Ishikawa (cell line): Measurements from ENCODE around the gene HGS.

ENCODE experiments used
- CEBPB ChIP-seq: IDR thresholded peaks from 2 replicates; pipeline ENCODE4 v1.6.1; 2012
- CREB1 ChIP-seq: IDR thresholded peaks from 2 replicates; pipeline ENCODE4 v1.6.1; 2012; ENCODE audit warnings: low read depth
- EGR1 ChIP-seq: IDR thresholded peaks from 2 replicates; pipeline ENCODE4 v1.6.1; 2012
- EP300 ChIP-seq: IDR thresholded peaks from 2 replicates; pipeline ENCODE4 v1.6.1; 2012; ENCODE audit warnings: borderline replicate concordance
- FOXM1 ChIP-seq: IDR thresholded peaks from 2 replicates; pipeline ENCODE4 v1.6.1; 2012; ENCODE audit warnings: low read depth, borderline replicate concordance
- NFIC ChIP-seq: IDR thresholded peaks from 2 replicates; pipeline ENCODE4 v1.6.1; 2012
- RAD21 ChIP-seq: IDR thresholded peaks from 2 replicates; pipeline ENCODE4 v1.6.1; 2012; ENCODE audit warnings: low read depth
- TAF1 ChIP-seq: IDR thresholded peaks from 2 replicates; pipeline ENCODE4 v1.6.1; 2012; ENCODE audit warnings: low read depth, mild to moderate bottlenecking
- TCF12 ChIP-seq: IDR thresholded peaks from 2 replicates; pipeline ENCODE4 v1.6.1; 2012; ENCODE audit warnings: low read depth
- TEAD4 ChIP-seq: IDR thresholded peaks from 2 replicates; pipeline ENCODE4 v1.6.1; 2012
- YY1 ChIP-seq: IDR thresholded peaks from 2 replicates; pipeline ENCODE4 v1.6.1; 2012; ENCODE audit warnings: low read depth
- ZBTB7A ChIP-seq: IDR thresholded peaks from 2 replicates; pipeline ENCODE4 v1.6.1; 2012; ENCODE audit warnings: low read depth
- TF ChIP-seq, protein P1 (sequence below): IDR thresholded peaks from 2 replicates; pipeline ENCODE4 v1.6.1; 2012
- TF ChIP-seq, protein P2 (sequence below): IDR thresholded peaks from 2 replicates; pipeline ENCODE4 v1.6.1; 2012
- TF ChIP-seq, protein P3 (sequence below): IDR thresholded peaks from 2 replicates; pipeline ENCODE4 v1.6.1; 2012; ENCODE audit warnings: low read depth, mild to moderate bottlenecking

HGS gene

DNA sequence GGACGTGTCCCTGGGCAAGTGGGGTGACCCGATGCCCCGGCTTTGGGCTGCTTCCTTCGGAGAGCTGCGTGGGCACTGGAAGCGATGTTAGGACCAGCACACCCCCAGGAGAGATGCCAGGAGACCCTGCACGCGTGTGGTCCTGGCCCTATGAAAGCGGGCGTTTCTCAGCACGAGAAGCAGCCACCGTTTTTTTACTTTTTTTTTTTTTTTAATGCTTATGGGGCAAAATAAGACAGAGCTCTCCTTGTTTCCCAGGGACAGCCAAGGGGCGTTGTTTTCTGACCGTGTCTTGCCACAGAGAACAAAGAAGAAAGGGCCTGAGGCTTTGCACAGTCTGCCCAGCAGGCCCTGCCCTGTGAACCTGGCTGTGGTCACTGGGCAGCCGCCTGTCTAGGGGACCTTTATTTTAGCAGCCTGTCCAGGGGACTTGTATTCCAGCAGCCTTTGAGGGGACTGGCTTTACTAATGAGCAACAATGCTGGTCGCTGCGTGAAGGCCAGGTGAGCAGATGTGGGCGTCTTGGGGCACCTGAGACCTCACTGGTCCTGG, 29.3 kb downstream of the HGS start:
- TF ChIP-seq EGR1 (no peak), RAD21 (no peak), NFIC (no peak), CREB1 (no peak), FOXM1 (no peak), ZBTB7A (no peak), TEAD4 (no peak), CEBPB (no peak), EP300 (no peak)
- TF ChIP-seq, protein P1, sequence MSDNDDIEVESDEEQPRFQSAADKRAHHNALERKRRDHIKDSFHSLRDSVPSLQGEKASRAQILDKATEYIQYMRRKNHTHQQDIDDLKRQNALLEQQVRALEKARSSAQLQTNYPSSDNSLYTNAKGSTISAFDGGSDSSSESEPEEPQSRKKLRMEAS = no peak
- TF ChIP-seq, protein P2, sequence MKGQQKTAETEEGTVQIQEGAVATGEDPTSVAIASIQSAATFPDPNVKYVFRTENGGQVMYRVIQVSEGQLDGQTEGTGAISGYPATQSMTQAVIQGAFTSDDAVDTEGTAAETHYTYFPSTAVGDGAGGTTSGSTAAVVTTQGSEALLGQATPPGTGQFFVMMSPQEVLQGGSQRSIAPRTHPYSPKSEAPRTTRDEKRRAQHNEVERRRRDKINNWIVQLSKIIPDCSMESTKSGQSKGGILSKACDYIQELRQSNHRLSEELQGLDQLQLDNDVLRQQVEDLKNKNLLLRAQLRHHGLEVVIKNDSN = no peak
- TF ChIP-seq, protein P3, sequence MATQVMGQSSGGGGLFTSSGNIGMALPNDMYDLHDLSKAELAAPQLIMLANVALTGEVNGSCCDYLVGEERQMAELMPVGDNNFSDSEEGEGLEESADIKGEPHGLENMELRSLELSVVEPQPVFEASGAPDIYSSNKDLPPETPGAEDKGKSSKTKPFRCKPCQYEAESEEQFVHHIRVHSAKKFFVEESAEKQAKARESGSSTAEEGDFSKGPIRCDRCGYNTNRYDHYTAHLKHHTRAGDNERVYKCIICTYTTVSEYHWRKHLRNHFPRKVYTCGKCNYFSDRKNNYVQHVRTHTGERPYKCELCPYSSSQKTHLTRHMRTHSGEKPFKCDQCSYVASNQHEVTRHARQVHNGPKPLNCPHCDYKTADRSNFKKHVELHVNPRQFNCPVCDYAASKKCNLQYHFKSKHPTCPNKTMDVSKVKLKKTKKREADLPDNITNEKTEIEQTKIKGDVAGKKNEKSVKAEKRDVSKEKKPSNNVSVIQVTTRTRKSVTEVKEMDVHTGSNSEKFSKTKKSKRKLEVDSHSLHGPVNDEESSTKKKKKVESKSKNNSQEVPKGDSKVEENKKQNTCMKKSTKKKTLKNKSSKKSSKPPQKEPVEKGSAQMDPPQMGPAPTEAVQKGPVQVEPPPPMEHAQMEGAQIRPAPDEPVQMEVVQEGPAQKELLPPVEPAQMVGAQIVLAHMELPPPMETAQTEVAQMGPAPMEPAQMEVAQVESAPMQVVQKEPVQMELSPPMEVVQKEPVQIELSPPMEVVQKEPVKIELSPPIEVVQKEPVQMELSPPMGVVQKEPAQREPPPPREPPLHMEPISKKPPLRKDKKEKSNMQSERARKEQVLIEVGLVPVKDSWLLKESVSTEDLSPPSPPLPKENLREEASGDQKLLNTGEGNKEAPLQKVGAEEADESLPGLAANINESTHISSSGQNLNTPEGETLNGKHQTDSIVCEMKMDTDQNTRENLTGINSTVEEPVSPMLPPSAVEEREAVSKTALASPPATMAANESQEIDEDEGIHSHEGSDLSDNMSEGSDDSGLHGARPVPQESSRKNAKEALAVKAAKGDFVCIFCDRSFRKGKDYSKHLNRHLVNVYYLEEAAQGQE = no peak

GRCh38 chr17:81713556-81714411, 30.0 kb downstream of the HGS start:
- TF ChIP-seq CEBPB (no peak), EGR1 (no peak), EP300 (no peak)
- TF ChIP-seq, protein P3 = no peak

- TF ChIP-seq, protein P1 = no peak
- TF ChIP-seq, protein P3 = no peak
- no peak for TF ChIP-seq ZBTB7A
- no peak for TF ChIP-seq EGR1
- TF ChIP-seq TAF1 = no peak
- TF ChIP-seq YY1 = no peak
- TF ChIP-seq TCF12 = no peak
- TF ChIP-seq CEBPB = no peak
These were observed 30.7 kb downstream of the HGS start for GRCh38 chr17:81714412-81715106.

DNA sequence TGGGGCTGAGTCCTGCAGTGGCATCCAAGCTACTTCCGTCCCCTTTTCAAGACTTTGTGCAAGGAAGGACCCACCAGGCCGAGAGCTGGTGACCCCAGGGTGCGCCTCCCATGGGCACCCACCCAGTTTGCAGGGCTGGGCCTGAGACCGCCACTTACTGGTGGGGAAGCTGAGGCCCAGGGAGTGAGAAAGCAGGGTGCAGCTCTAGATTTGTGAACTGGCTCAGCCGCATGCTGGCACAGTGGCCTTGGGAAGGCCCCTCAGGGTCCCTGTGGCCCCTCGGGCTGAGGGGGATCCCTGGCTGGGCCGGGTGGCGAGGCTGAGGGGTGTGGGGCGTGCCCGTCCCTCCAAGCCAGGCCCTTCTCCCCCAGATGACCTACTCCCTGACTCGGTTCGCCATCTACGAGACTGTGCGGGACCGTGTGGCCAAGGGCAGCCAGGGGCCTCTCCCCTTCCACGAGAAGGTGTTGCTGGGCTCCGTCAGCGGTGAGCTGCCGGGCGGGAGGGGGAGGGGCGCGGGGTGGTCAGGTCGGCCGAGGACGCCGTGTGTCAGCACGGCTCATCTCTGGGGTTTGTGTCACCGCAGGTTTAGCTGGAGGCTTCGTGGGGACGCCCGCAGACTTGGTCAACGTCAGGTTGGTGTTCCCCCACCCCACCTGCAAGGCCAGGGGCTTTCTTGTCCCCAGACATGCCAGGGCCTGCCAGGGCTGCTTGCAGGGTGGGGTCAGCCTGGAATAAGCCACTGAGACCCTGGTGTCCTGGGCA, 31.5 kb downstream of the HGS start:
- TF ChIP-seq CEBPB = no peak
- TF ChIP-seq YY1 = no peak
- no peak for TF ChIP-seq EGR1
- TF ChIP-seq TEAD4 = no peak
- TF ChIP-seq NFIC = no peak
